OCI-LY7 (cell line): Measurements from ENCODE around the gene RCE1. TPM values are rescaled to one million over a fixed set of nuclear protein-coding genes. Genes with fewer than 3 reads are reported as not detected.

Experiments used
- BruUV-seq: library from RNA; stranded (reverse); fragments of 400-500 nt; replicated peaks from 2 replicates; lab custom pipeline; 2021; lab: Mats Ljungman, UMichigan
- CTCF ChIA-PET: fragments of 300-600 bp; sonication (Branson Sonifier 250); formaldehyde crosslinking; loops from one replicate; lab custom pipeline; 2022; ENCODE audit warnings: antibody characterized with exemption; ENCODE audit not compliant: unreplicated experiment; lab: Charles Lee
- POLR2A ChIA-PET: fragments of 300-600 bp; sonication (Branson Sonifier 250); formaldehyde crosslinking; loops from one replicate; lab custom pipeline; 2022; ENCODE audit warnings: antibody characterized with exemption; lab: Charles Lee
- DNase-seq: peaks from one replicate; pipeline ENCODE4 v3.0.0-alpha.2; 2015; ENCODE audit warnings: low spot score
- H2AFZ ChIP-seq: fragments of 200-600 bp; sonication (generic), shearing (Covaris generic); 2 replicates; pipeline ENCODE4 v1.6.1; 2014; ENCODE audit warnings: mild to moderate bottlenecking, antibody characterized with exemption, low read length, moderate library complexity
- H3K27ac ChIP-seq: fragments of 200-600 bp; sonication (generic); 2 replicates; pipeline ENCODE4 v1.5.1; 2014; ENCODE audit warnings: mixed run types, low read depth, mild to moderate bottlenecking, moderate library complexity, low read length, inconsistent platforms; ENCODE audit not compliant: poor library complexity, severe bottlenecking
- H3K36me3 ChIP-seq: fragments of 200-600 bp; sonication (generic); 2 replicates; pipeline ENCODE4 v1.6.1; 2014; ENCODE audit warnings: mild to moderate bottlenecking, antibody characterized with exemption, low read length, moderate library complexity, mixed read lengths; ENCODE audit not compliant: insufficient read depth
- H3K4me1 ChIP-seq: fragments of 200-600 bp; sonication (generic); 2 replicates; pipeline ENCODE4 v1.5.1; 2014; ENCODE audit warnings: mild to moderate bottlenecking, low read length; ENCODE audit not compliant: insufficient read depth, poor library complexity, severe bottlenecking
- H3K4me2 ChIP-seq: fragments of 200-600 bp; sonication (generic); 2 replicates; pipeline ENCODE4 v1.6.1; 2014; ENCODE audit warnings: mild to moderate bottlenecking, low read length
- H3K4me3 ChIP-seq: fragments of 200-600 bp; sonication (generic); 2 replicates; pipeline ENCODE4 v1.5.1; 2014; ENCODE audit warnings: mild to moderate bottlenecking, low read depth, low read length; ENCODE audit not compliant: poor library complexity, severe bottlenecking
- H3K79me2 ChIP-seq: fragments of 200-600 bp; sonication (generic); 2 replicates; pipeline ENCODE4 v1.6.1; 2016; ENCODE audit warnings: low read depth, mild to moderate bottlenecking, low read length, moderate library complexity, mixed read lengths; ENCODE audit not compliant: insufficient read depth
- H3K9me2 ChIP-seq: fragments of 200-600 bp; sonication (generic); 2 replicates; pipeline ENCODE4 v1.6.1; 2016; ENCODE audit warnings: mild to moderate bottlenecking, low read length, mixed read lengths; ENCODE audit not compliant: insufficient read depth
- H3K9me3 ChIP-seq: fragments of 200-600 bp; sonication (generic); 2 replicates; pipeline ENCODE4 v1.6.1; 2014; ENCODE audit warnings: mild to moderate bottlenecking, mixed run types, low read length, mixed read lengths
- H4K20me1 ChIP-seq: fragments of 200-600 bp; sonication (generic); 2 replicates; pipeline ENCODE4 v1.6.1; 2014; ENCODE audit warnings: mild to moderate bottlenecking, antibody characterized with exemption, low read length, moderate library complexity, mixed read lengths; ENCODE audit not compliant: insufficient read depth
- EZH2phosphoT487 ChIP-seq: fragments of 200-600 bp; sonication (generic); IDR thresholded peaks from 2 replicates; pipeline ENCODE4 v1.6.1; 2018; ENCODE audit warnings: low read depth, borderline replicate concordance, mild to moderate bottlenecking, mixed run types, antibody characterized with exemption, low read length, moderate library complexity, mixed read lengths
- intact Hi-C: fragments of 100-400 bp; cut with micrococcal nuclease; formaldehyde crosslinking; loops from one replicate; pipeline ENCODE4 v1.10.0; 2022; ENCODE audit not compliant: unreplicated experiment
- total RNA-seq, 2 experiments: library from RNA; depleted of rRNA in 1 of 2; stranded (reverse); fragments of >200 nt in 1 of 2; shearing (Covaris generic) in 1 of 2; gene quantifications; 2 replicates each; pipeline ENCODE4 v1.2.3, GENCODE V29; 2014 to 2022
- TF ChIP-seq, protein P1 (sequence below): fragments of 200-600 bp; sonication (generic); conservative IDR thresholded peaks from 2 replicates; pipeline ENCODE4 v1.5.1; 2014; ENCODE audit warnings: mild to moderate bottlenecking, antibody characterized with exemption, low read length, moderate library complexity, mixed read lengths

RCE1 gene
- total RNA-seq, 2 experiments from 2014 or later, result 34.9 to 62.9 TPM

DNA sequence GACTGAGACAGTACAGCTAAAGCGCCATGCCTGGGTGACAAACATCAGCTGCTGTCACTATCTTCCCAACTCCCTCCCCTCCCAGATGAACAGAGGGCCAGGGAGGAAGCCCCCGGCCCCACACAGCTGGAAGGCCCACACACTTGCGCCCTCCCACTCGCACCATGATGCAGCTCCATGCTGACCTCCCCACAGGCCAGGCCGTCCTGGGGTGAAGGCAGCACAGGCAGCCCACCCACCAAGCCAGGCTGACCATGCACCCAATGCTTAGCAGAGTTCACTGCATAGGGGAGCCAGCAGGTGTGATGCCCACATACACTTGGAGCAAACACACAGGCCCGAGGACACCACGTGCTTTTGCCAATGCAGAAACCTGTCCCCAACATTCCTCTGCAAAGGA, 35.8 kb downstream of the RCE1 start:
- no TSS peak for BruUV-seq
- H3K79me2 ChIP-seq, result no peaks in the 10 kb centered on the region
- H3K27ac ChIP-seq, result no peak overlapping the region
- DNase-seq, result no peak
- H3K36me3 ChIP-seq, result no peaks in the 10 kb centered on the region
- H3K9me3 ChIP-seq, result no peaks in the 10 kb centered on the region
- ChIA-PET POLR2A (no interaction called here), CTCF (interaction anchor here (0.6 kb wide), 1 partner anchor 123 kb away, joined by 4 read pairs; no protein-coding TSS in a partner anchor)
- TF ChIP-seq, protein P1, sequence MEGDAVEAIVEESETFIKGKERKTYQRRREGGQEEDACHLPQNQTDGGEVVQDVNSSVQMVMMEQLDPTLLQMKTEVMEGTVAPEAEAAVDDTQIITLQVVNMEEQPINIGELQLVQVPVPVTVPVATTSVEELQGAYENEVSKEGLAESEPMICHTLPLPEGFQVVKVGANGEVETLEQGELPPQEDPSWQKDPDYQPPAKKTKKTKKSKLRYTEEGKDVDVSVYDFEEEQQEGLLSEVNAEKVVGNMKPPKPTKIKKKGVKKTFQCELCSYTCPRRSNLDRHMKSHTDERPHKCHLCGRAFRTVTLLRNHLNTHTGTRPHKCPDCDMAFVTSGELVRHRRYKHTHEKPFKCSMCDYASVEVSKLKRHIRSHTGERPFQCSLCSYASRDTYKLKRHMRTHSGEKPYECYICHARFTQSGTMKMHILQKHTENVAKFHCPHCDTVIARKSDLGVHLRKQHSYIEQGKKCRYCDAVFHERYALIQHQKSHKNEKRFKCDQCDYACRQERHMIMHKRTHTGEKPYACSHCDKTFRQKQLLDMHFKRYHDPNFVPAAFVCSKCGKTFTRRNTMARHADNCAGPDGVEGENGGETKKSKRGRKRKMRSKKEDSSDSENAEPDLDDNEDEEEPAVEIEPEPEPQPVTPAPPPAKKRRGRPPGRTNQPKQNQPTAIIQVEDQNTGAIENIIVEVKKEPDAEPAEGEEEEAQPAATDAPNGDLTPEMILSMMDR, result no peak
- no peak for TF ChIP-seq EZH2phosphoT487
- H3K4me3 ChIP-seq, result no peak overlapping the region
- no peaks in the 10 kb centered on the region for H3K9me2 ChIP-seq
- no peak overlapping the region for H3K4me2 ChIP-seq
- H2AFZ ChIP-seq, result no peak overlapping the region
- no peaks in the 10 kb centered on the region for H4K20me1 ChIP-seq
- intact Hi-C loops, result no loop called here
- H3K4me1 ChIP-seq, result peaks cover 6% of the 10 kb centered on the region

GRCh38 chr11:66879583-66879982, 36.3 kb downstream of the RCE1 start:
- H3K4me3 ChIP-seq, result no peak overlapping the region
- intact Hi-C loops, result no loop called here
- no peaks in the 10 kb centered on the region for H3K9me2 ChIP-seq
- H3K9me3 ChIP-seq, result no peaks in the 10 kb centered on the region
- H3K36me3 ChIP-seq, result no peaks in the 10 kb centered on the region
- CTCF ChIA-PET, result interaction anchor here (0.6 kb wide), 1 partner anchor 122 kb away, joined by 4 read pairs; no protein-coding TSS in a partner anchor
- no peaks in the 10 kb centered on the region for H4K20me1 ChIP-seq
- no peaks in the 10 kb centered on the region for H3K79me2 ChIP-seq
- peaks cover 6% of the 10 kb centered on the region for H3K4me1 ChIP-seq
- no peak overlapping the region for H3K4me2 ChIP-seq
- H2AFZ ChIP-seq, result no peak overlapping the region
- no peak for TF ChIP-seq EZH2phosphoT487
- TF ChIP-seq, protein P1, result no peak
- H3K27ac ChIP-seq, result no peak overlapping the region
- DNase-seq, result no peak
- BruUV-seq, result no TSS peak
- POLR2A ChIA-PET, result no interaction called here

DNA sequence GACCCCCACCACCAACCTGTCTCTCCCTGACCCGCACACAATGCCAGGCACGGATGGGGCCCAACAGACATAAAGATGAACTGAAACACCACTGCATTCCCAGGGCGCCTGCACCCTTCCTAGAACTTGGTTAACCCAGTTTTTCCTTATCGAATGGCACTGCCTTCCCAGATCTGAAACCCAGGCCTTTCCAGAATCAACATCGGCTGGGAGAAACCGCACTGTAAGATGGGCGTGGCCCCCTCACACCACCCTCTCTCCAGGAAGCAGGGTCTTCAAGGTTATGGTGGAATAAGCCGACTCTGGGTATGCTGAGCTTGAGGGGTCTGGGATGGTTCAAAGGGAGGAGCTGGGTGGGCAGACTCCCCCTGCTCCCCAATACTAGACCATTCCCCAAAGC, 36.8 kb downstream of the RCE1 start:
- no peaks in the 10 kb centered on the region for H3K79me2 ChIP-seq
- intact Hi-C loops, result loop anchor here (5.0 kb wide), 1 partner anchor 97 kb away; the partner anchor contains the start of gene C11orf86
- BruUV-seq, result no TSS peak
- peaks cover 6% of the 10 kb centered on the region for H3K4me1 ChIP-seq
- H4K20me1 ChIP-seq, result no peaks in the 10 kb centered on the region
- H3K4me2 ChIP-seq, result no peak overlapping the region
- H3K9me2 ChIP-seq, result no peaks in the 10 kb centered on the region
- CTCF ChIA-PET, result interaction anchor here (0.7 kb wide), 1 partner anchor 460 kb away, joined by 3 read pairs; no protein-coding TSS in a partner anchor
- H2AFZ ChIP-seq, result no peak overlapping the region
- no peak for TF ChIP-seq EZH2phosphoT487
- TF ChIP-seq, protein P1, result no peak
- no peak overlapping the region for H3K27ac ChIP-seq
- POLR2A ChIA-PET, result no interaction called here
- no peaks in the 10 kb centered on the region for H3K9me3 ChIP-seq
- DNase-seq, result no peak
- no peak overlapping the region for H3K4me3 ChIP-seq
- no peaks in the 10 kb centered on the region for H3K36me3 ChIP-seq
